NB4 (cell line): ENCODE data around the gene OAS3.
"Not testable (repeated sequence)": the region's sequence is repeated elsewhere in the genome, so short reads cannot be mapped to it uniquely, and the experiment has no call there.

Source experiments
- DNase-seq: peaks from one replicate; pipeline ENCODE4 v3.0.0; 2010; ENCODE audit warnings: low read depth
- H3K4me3 ChIP-seq: one replicate; pipeline ENCODE4 v1.5.1; 2011; ENCODE audit warnings: mild to moderate bottlenecking, low read depth, low read length, moderate library complexity
- MYC ChIP-seq: IDR thresholded peaks from 2 replicates; pipeline ENCODE4 v1.6.1; 2011; ENCODE audit warnings: low read depth, low read length
- POLR2A ChIP-seq: IDR thresholded peaks from 2 replicates; pipeline ENCODE4 v1.6.1; 2011; ENCODE audit warnings: mild to moderate bottlenecking; ENCODE audit not compliant: insufficient read length; ENCODE audit errors: extremely low read depth
- TF ChIP-seq, protein P1 (sequence below): IDR thresholded peaks from one replicate; pipeline ENCODE4 v1.5.1; 2012; ENCODE audit warnings: low read depth, low read length
- TF ChIP-seq, protein P2 (sequence below): IDR thresholded peaks from 2 replicates; pipeline ENCODE4 v1.6.1; 2011; ENCODE audit warnings: low read depth, low read length

OAS3 gene

GRCh38 chr12:112986291-112986800 lies 48.1 kb downstream of the OAS3 start:
- no peak for DNase-seq
- H3K4me3 ChIP-seq, result no peak overlapping the region
- TF ChIP-seq MYC, result no peak
- TF ChIP-seq, protein P1, sequence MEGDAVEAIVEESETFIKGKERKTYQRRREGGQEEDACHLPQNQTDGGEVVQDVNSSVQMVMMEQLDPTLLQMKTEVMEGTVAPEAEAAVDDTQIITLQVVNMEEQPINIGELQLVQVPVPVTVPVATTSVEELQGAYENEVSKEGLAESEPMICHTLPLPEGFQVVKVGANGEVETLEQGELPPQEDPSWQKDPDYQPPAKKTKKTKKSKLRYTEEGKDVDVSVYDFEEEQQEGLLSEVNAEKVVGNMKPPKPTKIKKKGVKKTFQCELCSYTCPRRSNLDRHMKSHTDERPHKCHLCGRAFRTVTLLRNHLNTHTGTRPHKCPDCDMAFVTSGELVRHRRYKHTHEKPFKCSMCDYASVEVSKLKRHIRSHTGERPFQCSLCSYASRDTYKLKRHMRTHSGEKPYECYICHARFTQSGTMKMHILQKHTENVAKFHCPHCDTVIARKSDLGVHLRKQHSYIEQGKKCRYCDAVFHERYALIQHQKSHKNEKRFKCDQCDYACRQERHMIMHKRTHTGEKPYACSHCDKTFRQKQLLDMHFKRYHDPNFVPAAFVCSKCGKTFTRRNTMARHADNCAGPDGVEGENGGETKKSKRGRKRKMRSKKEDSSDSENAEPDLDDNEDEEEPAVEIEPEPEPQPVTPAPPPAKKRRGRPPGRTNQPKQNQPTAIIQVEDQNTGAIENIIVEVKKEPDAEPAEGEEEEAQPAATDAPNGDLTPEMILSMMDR, result no peak
- no peak for TF ChIP-seq POLR2A
- TF ChIP-seq, protein P2, sequence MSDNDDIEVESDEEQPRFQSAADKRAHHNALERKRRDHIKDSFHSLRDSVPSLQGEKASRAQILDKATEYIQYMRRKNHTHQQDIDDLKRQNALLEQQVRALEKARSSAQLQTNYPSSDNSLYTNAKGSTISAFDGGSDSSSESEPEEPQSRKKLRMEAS, result no peak

- no peak for DNase-seq
- no peak overlapping the region for H3K4me3 ChIP-seq
- TF ChIP-seq, protein P2, result no peak
- TF ChIP-seq POLR2A (no peak), MYC (no peak)
- TF ChIP-seq, protein P1, result no peak
Measured at GRCh38 chr12:112987561-112987960, 49.3 kb downstream of the OAS3 start.

- no peak overlapping the region for H3K4me3 ChIP-seq
- TF ChIP-seq POLR2A (no peak), MYC (no peak)
- TF ChIP-seq, protein P1, result no peak
- TF ChIP-seq, protein P2, result no peak
- DNase-seq, result no peak
Measured at GRCh38 chr12:112988224-112988623, 50.0 kb downstream of the OAS3 start.

GRCh38 chr12:112988823-112989385 lies 50.6 kb downstream of the OAS3 start:
- not testable (repeated sequence) for DNase-seq, H3K4me3 ChIP-seq

DNA sequence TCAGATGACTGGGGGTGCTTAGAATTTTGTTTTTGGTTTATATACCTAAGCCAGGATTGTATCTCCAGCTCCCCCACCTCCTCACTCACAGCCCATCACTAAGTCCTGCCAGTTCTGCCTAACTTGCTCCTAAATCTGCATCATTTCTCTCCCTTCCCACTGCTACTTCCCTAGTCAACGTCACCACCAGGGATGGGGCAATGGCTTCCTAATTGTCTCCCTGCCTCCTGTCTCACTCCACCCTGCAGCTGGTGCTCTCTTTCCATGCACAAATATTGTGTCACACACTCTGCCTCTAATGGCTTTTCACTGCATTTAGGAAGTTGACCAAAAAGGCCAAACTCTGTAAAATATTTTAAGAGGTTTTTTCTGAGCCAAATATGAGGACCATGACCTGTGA lies 51.5 kb downstream of the OAS3 start:
- no peak overlapping the region for H3K4me3 ChIP-seq
- TF ChIP-seq, protein P1, result no peak
- no peak for TF ChIP-seq MYC
- no peak for TF ChIP-seq POLR2A
- TF ChIP-seq, protein P2, result no peak
- DNase-seq, result no peak

GRCh38 chr12:112992541-112993398 lies 54.5 kb downstream of the OAS3 start:
- H3K4me3 ChIP-seq, result no peak overlapping the region
- TF ChIP-seq, protein P2, result peak; percentile 94
- TF ChIP-seq POLR2A, result no peak
- TF ChIP-seq, protein P1, result peak; percentile 99

More at GRCh38 chr12:112992541-112993398, 54.5 kb downstream of the OAS3 start:
- DNase-seq, result peak; percentile 84
